ENCODE measurements around the gene HIGD2B. TPM values are rescaled to one million over a fixed set of nuclear protein-coding genes. Genes with fewer than 3 reads are reported as not detected.
A peak's percentile ranks its signal among the peaks of the same experiment; 100 is the strongest.
"Not testable (repeated sequence)": the region's sequence is repeated elsewhere in the genome, so short reads cannot be mapped to it uniquely, and the experiment has no call there.

Gene HIGD2B
- total and polyA plus RNA-seq, 4 donors: not detected

GRCh38 chr15:72722071-72722696 is 36.2 kb upstream of the HIGD2B start:
- H3K36me3 ChIP-seq (ENCODE audit: control insufficient read depth in 4 of 4, insufficient read depth in 4 of 4, low read length in 4 of 4): peaks cover 2 to 18% (median 5%) of the 10 kb centered on the region in 4 donors
- H3K9ac ChIP-seq (ENCODE audit: insufficient read depth in 1 of 2, low read length in 2 of 2): no peak overlapping the region
- TF ChIP-seq CTCF (IDR thresholded peaks at IDR 0.05; ENCODE audit: control extremely low read depth, extremely low read depth): peak; percentile 54
- no peak overlapping the region for H3K27ac ChIP-seq (ENCODE audit: low read depth in 1 of 2, low read length in 1 of 2)
- H3K4me3 ChIP-seq: no peak overlapping the region
- 37 to 46% methylated on average over 3 of the region's 3 CpGs for WGBS, 2 donors
- peak; percentile 62 to 75 (median 64) for DNase-seq
- H3K27me3 ChIP-seq (ENCODE audit: control insufficient read depth in 3 of 3, insufficient read depth in 3 of 3, low read length in 2 of 3): no peaks in the 10 kb centered on the region
- no peaks in the 10 kb centered on the region for H3K4me1 ChIP-seq (ENCODE audit: control insufficient read depth in 5 of 5, insufficient read depth in 5 of 5, low read length in 5 of 5)
- no peak for ATAC-seq (ENCODE audit: insufficient read depth, low FRiP score)
- no peaks in the 10 kb centered on the region for H3K9me3 ChIP-seq (ENCODE audit: control insufficient read depth in 4 of 4, insufficient read depth in 3 of 4, low read length in 3 of 4)

- not testable (repeated sequence) for H3K27me3 ChIP-seq (ENCODE audit: control insufficient read depth in 3 of 3, insufficient read depth in 3 of 3, low read length in 2 of 3); H3K9me3 ChIP-seq (ENCODE audit: control insufficient read depth in 4 of 4, insufficient read depth in 3 of 4, low read length in 3 of 4); H3K27ac ChIP-seq (ENCODE audit: low read depth in 1 of 2, low read length in 1 of 2); ATAC-seq (ENCODE audit: insufficient read depth, low FRiP score); H3K4me3 ChIP-seq; DNase-seq; H3K9ac ChIP-seq (ENCODE audit: insufficient read depth in 1 of 2, low read length in 2 of 2); H3K36me3 ChIP-seq (ENCODE audit: control insufficient read depth in 4 of 4, insufficient read depth in 4 of 4, low read length in 4 of 4); H3K4me1 ChIP-seq (ENCODE audit: control insufficient read depth in 5 of 5, insufficient read depth in 5 of 5, low read length in 5 of 5)
- 79 to 86% methylated on average over 8 of the region's 8 CpGs for WGBS, 2 donors
Observed at GRCh38 chr15:72708551-72709303, 22.7 kb upstream of the HIGD2B start.

- H3K27ac ChIP-seq (ENCODE audit: low read depth in 1 of 2, low read length in 1 of 2): no peak overlapping the region
- no peak for ATAC-seq (ENCODE audit: insufficient read depth, low FRiP score)
- H3K36me3 ChIP-seq (ENCODE audit: control insufficient read depth in 4 of 4, insufficient read depth in 4 of 4, low read length in 4 of 4): peaks cover 0 to 2% (median 0%) of the 10 kb centered on the region in 4 donors
- H3K4me1 ChIP-seq (ENCODE audit: control insufficient read depth in 5 of 5, insufficient read depth in 5 of 5, low read length in 5 of 5): no peaks in the 10 kb centered on the region
- H3K9ac ChIP-seq (ENCODE audit: insufficient read depth in 1 of 2, low read length in 2 of 2): no peak overlapping the region
- DNase-seq: no peak
- H3K27me3 ChIP-seq (ENCODE audit: control insufficient read depth in 3 of 3, insufficient read depth in 3 of 3, low read length in 2 of 3): no peaks in the 10 kb centered on the region
- 94 to 95% methylated on average over 11 of the region's 11 CpGs for WGBS, 2 donors
- H3K4me3 ChIP-seq: no peak overlapping the region
- H3K9me3 ChIP-seq (ENCODE audit: control insufficient read depth in 4 of 4, insufficient read depth in 3 of 4, low read length in 3 of 4): no peaks in the 10 kb centered on the region
- TF ChIP-seq CTCF (IDR thresholded peaks at IDR 0.05; ENCODE audit: control extremely low read depth, extremely low read depth): no peak
Observed at GRCh38 chr15:72706266-72706665, 20.3 kb upstream of the HIGD2B start.

- Histone ChIP-seq H3K36me3 (ENCODE audit: control insufficient read depth in 4 of 4, insufficient read depth in 4 of 4, low read length in 4 of 4) (peaks cover 0 to 3% (median 0%) of the 10 kb centered on the region in 4 donors), H3K9me3 (ENCODE audit: control insufficient read depth in 4 of 4, insufficient read depth in 3 of 4, low read length in 3 of 4) (no peaks in the 10 kb centered on the region), H3K4me1 (ENCODE audit: control insufficient read depth in 5 of 5, insufficient read depth in 5 of 5, low read length in 5 of 5) (no peaks in the 10 kb centered on the region), H3K27me3 (ENCODE audit: control insufficient read depth in 3 of 3, insufficient read depth in 3 of 3, low read length in 2 of 3) (no peaks in the 10 kb centered on the region), H3K27ac (ENCODE audit: low read depth in 1 of 2, low read length in 1 of 2) (no peak overlapping the region), H3K9ac (ENCODE audit: insufficient read depth in 1 of 2, low read length in 2 of 2) (no peak overlapping the region), H3K4me3 (no peak overlapping the region)
- 90 to 92% methylated on average over 9 of the region's 9 CpGs for WGBS, 2 donors
- no peak for TF ChIP-seq CTCF (IDR thresholded peaks at IDR 0.05; ENCODE audit: control extremely low read depth, extremely low read depth)
- ATAC-seq (ENCODE audit: insufficient read depth, low FRiP score): no peak
- DNase-seq: no peak
Observed at GRCh38 chr15:72700076-72700475, 14.1 kb upstream of the HIGD2B start.

All from lung (tissue), 12 donors.